Peyer's patch (tissue), 4 donors: ENCODE measurements around the gene TYMS.

Experiments used
- POLR2A ChIP-seq, 2 donors: fragments of 450-650 bp; IDR thresholded peaks; one replicate each; pipeline ENCODE4 v1.5.1; 2017; ENCODE audit warnings: antibody characterized with exemption in 2 of 2, mild to moderate bottlenecking in 2 of 2, moderate library complexity in 2 of 2
- TF ChIP-seq, protein P1 (sequence below), 6 experiments: fragments of 450-650 bp in 4 of 6; fragments of 200-600 bp in 2 of 6; sonication (generic) in 1 of 6; IDR thresholded peaks; one replicate each; pipeline ENCODE4 v1.5.1; 2017 to 2019; ENCODE audit warnings: antibody characterized with exemption in 6 of 6, mild to moderate bottlenecking in 3 of 6, moderate library complexity in 1 of 6

GRCh38 chr18:607930-608329 is 49.5 kb upstream of the TYMS start:
- TF ChIP-seq, protein P1, sequence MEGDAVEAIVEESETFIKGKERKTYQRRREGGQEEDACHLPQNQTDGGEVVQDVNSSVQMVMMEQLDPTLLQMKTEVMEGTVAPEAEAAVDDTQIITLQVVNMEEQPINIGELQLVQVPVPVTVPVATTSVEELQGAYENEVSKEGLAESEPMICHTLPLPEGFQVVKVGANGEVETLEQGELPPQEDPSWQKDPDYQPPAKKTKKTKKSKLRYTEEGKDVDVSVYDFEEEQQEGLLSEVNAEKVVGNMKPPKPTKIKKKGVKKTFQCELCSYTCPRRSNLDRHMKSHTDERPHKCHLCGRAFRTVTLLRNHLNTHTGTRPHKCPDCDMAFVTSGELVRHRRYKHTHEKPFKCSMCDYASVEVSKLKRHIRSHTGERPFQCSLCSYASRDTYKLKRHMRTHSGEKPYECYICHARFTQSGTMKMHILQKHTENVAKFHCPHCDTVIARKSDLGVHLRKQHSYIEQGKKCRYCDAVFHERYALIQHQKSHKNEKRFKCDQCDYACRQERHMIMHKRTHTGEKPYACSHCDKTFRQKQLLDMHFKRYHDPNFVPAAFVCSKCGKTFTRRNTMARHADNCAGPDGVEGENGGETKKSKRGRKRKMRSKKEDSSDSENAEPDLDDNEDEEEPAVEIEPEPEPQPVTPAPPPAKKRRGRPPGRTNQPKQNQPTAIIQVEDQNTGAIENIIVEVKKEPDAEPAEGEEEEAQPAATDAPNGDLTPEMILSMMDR (IDR thresholded peaks at IDR 0.05), result no peak
- no peak for TF ChIP-seq POLR2A (IDR thresholded peaks at IDR 0.05)
